ENCODE results near the gene TMEM129.
A peak's percentile ranks its signal among the peaks of the same experiment; 100 is the strongest.

Gene TMEM129

DNA sequence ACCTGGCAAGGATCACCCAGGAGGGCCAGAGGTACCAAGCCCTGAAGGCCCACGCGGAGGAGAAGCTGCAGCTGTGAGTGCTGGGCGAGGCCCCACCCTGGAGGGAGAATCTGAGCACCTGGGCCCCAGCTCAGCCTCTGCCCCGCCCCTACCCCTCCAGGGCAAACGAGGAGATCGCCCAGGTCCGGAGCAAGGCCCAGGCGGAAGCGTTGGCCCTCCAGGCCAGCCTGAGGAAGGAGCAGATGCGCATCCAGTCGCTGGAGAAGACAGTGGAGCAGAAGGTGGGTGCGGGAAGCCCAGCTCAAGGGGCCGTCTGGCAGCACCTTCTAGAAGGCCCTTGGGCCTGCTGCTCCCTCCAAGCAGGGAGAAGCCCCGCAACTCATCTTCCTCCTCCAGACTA lies 23.4 kb upstream of the TMEM129 start:
- no peak for DNase-seq (ENCODE audit: low read depth in 2 of 2)

DNA sequence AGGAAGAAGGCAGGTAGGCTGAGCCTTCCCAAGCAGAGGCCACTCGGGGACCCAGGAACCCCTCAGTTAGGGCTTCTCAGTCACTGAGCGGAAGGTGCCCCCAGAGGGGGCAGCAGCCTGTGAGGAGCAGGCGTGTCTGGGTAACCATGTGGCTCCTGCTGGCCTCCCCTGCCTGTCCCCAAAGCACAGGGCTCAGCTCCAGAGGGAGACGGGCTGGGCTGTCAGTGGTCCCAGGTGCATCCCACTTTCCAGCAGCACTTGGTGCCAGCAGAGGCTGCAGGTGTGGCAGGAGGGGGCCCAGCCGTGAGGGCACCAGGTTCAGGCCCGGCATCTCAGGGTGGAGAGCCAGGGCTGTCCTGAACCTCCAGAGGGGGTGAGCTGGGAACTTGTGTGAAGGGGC lies 22.9 kb upstream of the TMEM129 start:
- DNase-seq (ENCODE audit: low read depth in 2 of 2), result no peak

GRCh38 chr4:1743551-1743950 lies 22.4 kb upstream of the TMEM129 start:
- DNase-seq (ENCODE audit: low read depth in 2 of 2), result no peak

DNA sequence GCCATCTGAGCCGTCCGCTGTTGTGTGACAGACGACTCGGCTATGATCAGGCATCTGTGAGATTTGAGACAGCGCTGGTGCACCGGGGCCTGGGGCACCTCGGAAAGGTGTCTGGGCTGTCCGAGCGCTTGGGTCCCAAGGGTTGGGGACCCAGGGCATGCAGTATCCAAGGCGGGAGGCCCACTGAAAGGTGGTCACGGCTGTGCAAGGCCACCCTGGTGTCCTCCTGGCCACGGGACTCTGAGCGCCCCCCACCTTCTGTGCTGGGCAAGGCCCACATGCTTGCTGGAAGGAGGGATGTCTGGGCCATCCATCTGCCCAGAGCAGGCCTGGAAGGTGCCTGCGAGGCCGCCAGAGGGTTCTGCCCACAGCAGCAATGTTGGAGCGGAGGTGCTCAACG lies 20.1 kb upstream of the TMEM129 start:
- DNase-seq (ENCODE audit: low read depth in 2 of 2), result no peak

- no peak for DNase-seq (ENCODE audit: low read depth in 2 of 2)
Measured at GRCh38 chr4:1740021-1740545, 19.0 kb upstream of the TMEM129 start.

DNA sequence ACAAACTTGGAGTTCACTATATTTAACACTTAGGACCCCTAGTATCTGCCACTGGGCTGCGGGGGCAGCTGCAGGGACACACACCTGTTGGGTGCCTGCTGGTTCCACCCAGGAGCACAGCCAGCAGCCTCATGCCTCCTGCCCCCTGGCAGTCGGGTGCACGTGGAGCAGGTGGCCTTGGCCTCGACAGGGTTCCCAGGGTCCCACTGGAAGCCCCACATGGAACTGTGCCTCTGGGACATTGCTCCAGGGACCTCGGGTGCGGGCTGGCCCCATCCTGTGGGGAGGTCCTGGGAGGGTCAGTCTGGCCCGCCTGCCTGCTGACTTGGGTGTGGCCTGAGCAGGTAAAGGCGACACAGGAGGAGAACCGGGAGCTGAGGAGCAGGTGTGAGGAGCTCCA lies 18.2 kb upstream of the TMEM129 start:
- DNase-seq (ENCODE audit: low read depth in 2 of 2), result no peak

DNA sequence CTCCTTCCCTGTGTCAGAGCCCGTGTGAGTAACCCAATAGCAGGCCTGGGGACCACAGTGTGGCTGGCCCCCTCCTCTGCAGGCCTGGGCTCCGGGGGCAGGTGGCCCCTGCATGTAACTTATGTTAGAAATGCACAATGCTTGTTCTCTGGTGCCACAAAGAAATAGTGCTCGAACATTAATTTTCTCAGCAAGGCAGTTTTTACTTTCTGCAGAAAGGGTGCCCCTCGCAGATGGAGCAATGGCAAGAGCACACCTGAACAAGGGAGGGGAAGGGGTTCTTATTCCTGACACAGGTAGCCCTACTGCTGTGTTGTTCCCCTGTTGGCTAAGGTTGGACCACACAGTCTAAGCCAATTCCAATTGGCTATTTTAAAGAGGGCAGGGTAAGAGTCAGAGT lies 17.3 kb upstream of the TMEM129 start:
- no peak for DNase-seq (ENCODE audit: low read depth in 2 of 2)

DNA sequence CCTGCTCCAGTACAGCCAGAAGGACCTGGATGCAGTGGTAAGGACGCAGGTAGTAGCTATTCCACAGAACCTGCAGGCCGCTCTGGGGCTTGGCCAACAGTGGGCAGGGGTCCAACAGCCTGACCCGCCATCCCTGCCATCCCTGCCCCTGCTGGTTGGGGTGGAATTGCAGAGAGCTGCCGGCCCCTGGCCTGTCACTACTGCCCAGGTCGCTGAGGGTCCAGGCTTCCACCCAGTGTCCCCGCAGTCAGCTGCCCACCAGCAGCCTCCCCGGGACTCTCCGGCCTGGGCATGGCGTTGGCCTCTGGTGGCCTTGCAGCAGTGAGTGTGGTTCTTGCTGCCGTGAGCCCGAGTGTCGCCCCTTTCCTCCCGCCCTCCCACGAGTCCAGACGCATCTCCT lies 16.5 kb upstream of the TMEM129 start:
- no peak for DNase-seq (ENCODE audit: low read depth in 2 of 2)

- DNase-seq (ENCODE audit: low read depth in 2 of 2), result no peak
Measured at GRCh38 chr4:1736812-1737211, 15.7 kb upstream of the TMEM129 start.

DNA sequence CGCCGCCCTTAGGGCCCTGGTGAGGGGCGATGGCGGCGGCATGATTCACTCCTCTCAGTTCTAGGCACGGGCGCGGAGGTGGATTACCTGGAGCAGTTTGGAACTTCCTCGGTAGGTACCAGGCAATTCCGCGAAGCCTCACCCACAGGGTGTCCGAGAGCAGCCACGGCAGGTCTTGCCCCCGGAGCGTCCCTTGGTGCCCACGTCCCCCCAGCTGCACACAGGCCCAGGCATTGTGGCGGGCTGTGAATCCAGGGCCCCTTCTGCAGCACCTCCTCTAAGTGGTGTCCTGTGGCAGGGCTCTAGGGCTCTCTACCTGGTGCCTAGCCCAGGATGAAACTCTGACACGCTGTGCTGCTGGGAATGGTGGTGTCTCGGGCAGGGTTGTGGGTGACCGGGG lies 14.1 kb upstream of the TMEM129 start:
- no peak for DNase-seq (ENCODE audit: low read depth in 2 of 2)

GRCh38 chr4:1732911-1733310 lies 11.8 kb upstream of the TMEM129 start:
- DNase-seq (ENCODE audit: low read depth in 2 of 2), result no peak

- DNase-seq (ENCODE audit: low read depth in 2 of 2), result no peak
Measured at GRCh38 chr4:1731180-1731579, 10.1 kb upstream of the TMEM129 start.

- no peak for DNase-seq (ENCODE audit: low read depth in 2 of 2)
Measured at GRCh38 chr4:1730532-1731135, 9.5 kb upstream of the TMEM129 start.

DNA sequence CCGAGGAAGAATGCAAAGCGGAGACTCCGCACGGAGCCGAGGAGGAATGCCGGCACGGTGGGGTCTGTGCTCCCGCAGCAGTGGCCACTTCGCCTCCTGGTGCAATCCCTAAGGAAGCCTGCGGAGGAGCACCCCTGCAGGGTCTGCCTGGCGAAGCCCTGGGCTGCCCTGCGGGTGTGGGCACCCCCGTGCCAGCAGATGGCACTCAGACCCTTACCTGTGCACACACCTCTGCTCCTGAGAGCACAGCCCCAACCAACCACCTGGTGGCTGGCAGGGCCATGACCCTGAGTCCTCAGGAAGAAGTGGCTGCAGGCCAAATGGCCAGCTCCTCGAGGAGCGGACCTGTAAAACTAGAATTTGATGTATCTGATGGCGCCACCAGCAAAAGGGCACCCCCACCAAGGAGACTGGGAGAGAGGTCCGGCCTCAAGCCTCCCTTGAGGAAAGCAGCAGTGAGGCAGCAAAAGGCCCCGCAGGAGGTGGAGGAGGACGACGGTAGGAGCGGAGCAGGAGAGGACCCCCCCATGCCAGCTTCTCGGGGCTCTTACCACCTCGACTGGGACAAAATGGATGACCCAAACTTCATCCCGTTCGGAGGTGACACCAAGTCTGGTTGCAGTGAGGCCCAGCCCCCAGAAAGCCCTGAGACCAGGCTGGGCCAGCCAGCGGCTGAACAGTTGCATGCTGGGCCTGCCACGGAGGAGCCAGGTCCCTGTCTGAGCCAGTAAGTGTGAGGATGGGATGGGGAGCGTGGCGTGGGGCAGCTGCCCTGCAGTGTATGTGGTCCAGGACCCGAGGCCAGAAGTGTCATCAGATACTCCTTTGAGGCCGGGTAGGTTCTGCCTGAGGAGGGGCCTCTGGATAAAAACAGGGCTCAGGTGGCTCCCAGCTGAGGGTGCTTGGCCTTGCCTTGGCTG lies 7.2 kb upstream of the TMEM129 start:
- DNase-seq (ENCODE audit: low read depth in 2 of 2), result no peak

DNA sequence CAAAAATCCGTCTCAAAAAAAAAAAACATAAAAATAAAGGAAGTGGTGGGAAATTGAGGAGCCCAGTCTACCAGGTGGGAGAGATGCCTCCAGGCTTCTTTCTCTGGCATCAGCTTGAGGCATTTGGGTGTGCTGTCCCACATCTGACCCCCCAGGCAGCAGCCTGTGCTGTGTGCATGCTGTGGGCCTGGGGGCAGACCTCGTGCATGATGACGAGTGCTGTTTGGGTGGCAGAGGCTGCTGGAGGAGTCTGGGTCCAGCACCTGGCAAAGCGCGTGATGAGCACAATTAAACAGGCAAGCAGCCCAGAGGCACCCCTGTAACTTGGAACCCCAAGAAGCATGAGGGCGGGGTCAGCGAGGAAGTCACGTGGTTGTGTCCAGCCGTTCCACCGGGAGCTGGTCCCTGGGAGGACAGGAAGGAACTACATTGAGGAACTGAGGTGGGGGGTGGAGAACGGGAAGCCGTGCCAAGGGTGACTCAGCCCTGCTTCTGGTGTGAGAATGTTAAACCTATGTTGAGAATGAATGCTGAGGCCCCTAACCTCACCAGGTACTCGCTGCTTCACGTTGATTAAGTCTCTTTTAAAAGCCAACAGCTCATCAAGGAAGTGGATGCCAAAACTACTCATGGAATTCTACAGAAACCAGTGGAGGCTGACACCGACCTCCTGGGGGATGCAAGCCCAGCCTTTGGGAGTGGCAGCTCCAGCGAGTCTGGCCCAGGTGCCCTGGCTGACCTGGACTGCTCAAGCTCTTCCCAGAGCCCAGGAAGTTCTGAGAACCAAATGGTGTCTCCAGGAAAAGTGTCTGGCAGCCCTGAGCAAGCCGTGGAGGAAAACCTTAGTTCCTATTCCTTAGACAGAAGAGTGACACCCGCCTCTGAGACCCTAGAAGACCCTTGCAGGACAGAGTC lies 6.3 kb upstream of the TMEM129 start:
- no peak for DNase-seq (ENCODE audit: low read depth in 2 of 2)

GRCh38 chr4:1726146-1726934 lies 5.2 kb upstream of the TMEM129 start:
- DNase-seq (ENCODE audit: low read depth in 2 of 2), result peak; percentile 83 to 90

GRCh38 chr4:1725521-1725920 lies 4.4 kb upstream of the TMEM129 start:
- no peak for DNase-seq (ENCODE audit: low read depth in 2 of 2)

DNA sequence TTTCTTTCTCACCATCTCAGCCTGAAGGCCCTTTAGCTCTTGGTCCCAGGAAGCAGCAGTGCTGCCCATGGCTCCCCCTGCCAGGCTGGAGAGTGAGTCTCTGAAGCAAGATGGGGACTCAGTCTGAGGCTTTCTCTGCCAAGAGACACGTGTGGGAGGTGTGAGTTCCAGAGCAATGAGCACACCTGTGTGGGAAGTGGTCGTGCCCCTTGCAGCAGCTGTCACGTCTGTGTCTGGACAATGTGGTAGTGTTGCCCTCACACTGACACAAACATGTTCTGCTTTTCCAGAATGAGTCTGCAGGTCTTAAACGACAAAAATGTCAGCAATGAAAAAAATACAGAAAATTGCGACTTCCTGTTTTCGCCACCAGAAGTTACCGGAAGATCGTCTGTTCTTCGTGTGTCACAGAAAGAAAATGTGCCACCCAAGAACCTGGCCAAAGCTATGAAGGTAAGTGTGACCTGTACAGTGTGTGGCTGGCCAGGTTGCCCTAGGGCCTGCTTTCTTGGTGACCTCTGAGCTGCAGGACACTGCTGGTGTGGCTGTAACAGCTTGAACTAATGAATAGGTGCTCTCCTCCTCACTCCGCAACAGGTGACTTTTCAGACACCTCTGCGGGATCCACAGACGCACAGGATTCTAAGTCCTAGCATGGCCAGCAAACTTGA lies 2.1 kb upstream of the TMEM129 start:
- peak in 1 of 2 donors; percentile 40 for DNase-seq (ENCODE audit: low read depth in 2 of 2)

GRCh38 chr4:1722551-1723118 lies 1.5 kb upstream of the TMEM129 start:
- DNase-seq (ENCODE audit: low read depth in 2 of 2), result no peak
